A549 (cell line): ENCODE measurements around the gene MUC20. TPM values are rescaled to one million over a fixed set of nuclear protein-coding genes. Genes with fewer than 3 reads are reported as not detected.

Experiments used
- ATAC-seq, 2 experiments: fragments of 200-7000 bp in 1 of 2; fragments of >200 bp in 1 of 2; cut with Nextera tagmentation in 1 of 2; cut with Tn5 transposase in 1 of 2; 3 replicates each; pipeline versions ENCODE4 v1.8.0 to v1.9.1; 2018 to 2020; ENCODE audit warnings: mild to moderate bottlenecking in 1 of 2, moderate library complexity in 1 of 2
- CTCF ChIA-PET: fragments of 300-600 bp; sonication (Branson Sonifier 250); formaldehyde crosslinking; extraction: SDS; loops from one replicate; lab custom pipeline; 2021; ENCODE audit warnings: antibody characterized with exemption, inconsistent platforms; lab: Yijun Ruan, JAX
- POLR2A ChIA-PET: fragments of 350-600 bp; formaldehyde crosslinking; extraction: SDS; loops from one replicate; lab custom pipeline; 2021; ENCODE audit warnings: antibody characterized with exemption, inconsistent platforms; lab: Yijun Ruan, JAX
- DNase-seq, 2 experiments: peaks; one replicate each; pipeline versions ENCODE4 v3.0.0 to v3.0.0-alpha.2; 2011 to 2016; ENCODE audit warnings: low read depth in 1 of 2, low spot score in 1 of 2
- FAIRE-seq: peaks from 2 replicates; lab custom pipeline; 2011; peaks lifted over from hg19 to GRCh38; lab: Jason Lieb, UNC
- H3K27ac ChIP-seq, 2 experiments: fragments of >200 bp; sonication (Bioruptor Twin); formaldehyde crosslinking; 3 replicates each; pipeline ENCODE4 v1.5.1; 2016 to 2017
- H3K4me1 ChIP-seq: fragments of >200 bp; sonication (Bioruptor Twin); formaldehyde crosslinking; 3 replicates; pipeline ENCODE4 v1.6.1; 2016
- H3K4me2 ChIP-seq: fragments of >200 bp; sonication (Bioruptor Twin); formaldehyde crosslinking; 3 replicates; pipeline ENCODE4 v1.6.1; 2016
- H3K4me3 ChIP-seq: fragments of >200 bp; sonication (Bioruptor Twin); formaldehyde crosslinking; 3 replicates; pipeline ENCODE4 v1.5.1; 2016
- H3K9me3 ChIP-seq: fragments of >200 bp; sonication (Bioruptor Twin); formaldehyde crosslinking; 3 replicates; pipeline ENCODE4 v1.6.1; 2016
- ATOH8 ChIP-seq: fragments of 250-450 bp; sonication (Bioruptor Pico); IDR thresholded peaks from 2 replicates; pipeline ENCODE4 v1.5.0; 2020; ENCODE audit warnings: low read depth, mild to moderate bottlenecking, moderate library complexity
- CBX8 ChIP-seq: fragments of 200-600 bp; sonication (generic); IDR thresholded peaks from 2 replicates; pipeline ENCODE4 v1.6.1; 2016
- CEBPB ChIP-seq, 2 experiments: fragments of >200 bp in 1 of 2; sonication (Bioruptor Twin) in 1 of 2; formaldehyde crosslinking in 1 of 2; IDR thresholded peaks; 2 replicates each; pipeline ENCODE4 v1.6.1; 2012 to 2016
- E2F6 ChIP-seq: IDR thresholded peaks from 2 replicates; pipeline ENCODE4 v1.6.1; 2012; ENCODE audit warnings: low read depth, borderline replicate concordance
- ELK1 ChIP-seq: fragments of 150-350 bp; IDR thresholded peaks from 2 replicates; pipeline ENCODE4 v1.6.1; 2014; ENCODE audit warnings: low read depth, mild to moderate bottlenecking, low read length
- EP300 ChIP-seq, 2 experiments: fragments of >200 bp; sonication (Bioruptor Twin); formaldehyde crosslinking; IDR thresholded peaks; 2 replicates in 1 of 2; 3 replicates in 1 of 2; pipeline ENCODE4 v1.6.1; 2016 to 2017
- FOXS1 ChIP-seq: fragments of 250-450 bp; sonication (Bioruptor Pico); IDR thresholded peaks from 2 replicates; pipeline ENCODE4 v1.5.0; 2020; ENCODE audit warnings: mild to moderate bottlenecking, moderate library complexity
- HDAC2 ChIP-seq: fragments of 200-600 bp; sonication (generic); IDR thresholded peaks from 2 replicates; pipeline ENCODE4 v1.6.1; 2016
- HMGXB4 ChIP-seq: fragments of 250-450 bp; sonication (Bioruptor Pico); IDR thresholded peaks from 2 replicates; pipeline ENCODE4 v1.5.0; 2021; ENCODE audit warnings: mild to moderate bottlenecking, moderate library complexity, borderline replicate concordance
- HOXA7 ChIP-seq: fragments of 250-450 bp; sonication (Bioruptor Pico); IDR thresholded peaks from 2 replicates; pipeline ENCODE4 v1.5.0; 2020; ENCODE audit warnings: mild to moderate bottlenecking, moderate library complexity
- HOXB5 ChIP-seq: fragments of 250-450 bp; sonication (Bioruptor Pico); IDR thresholded peaks from 2 replicates; pipeline ENCODE4 v1.5.0; 2020; ENCODE audit warnings: mild to moderate bottlenecking, moderate library complexity
- JUN ChIP-seq, 2 experiments: fragments of >200 bp; sonication (Bioruptor Twin); formaldehyde crosslinking; IDR thresholded peaks; 2 replicates in 1 of 2; 3 replicates in 1 of 2; pipeline ENCODE4 v1.6.1; 2016 to 2017
- JUNB ChIP-seq: fragments of >200 bp; sonication (Bioruptor Twin); formaldehyde crosslinking; IDR thresholded peaks from 2 replicates; pipeline ENCODE4 v1.6.1; 2016
- KDM1A ChIP-seq: fragments of 200-600 bp; sonication (generic); IDR thresholded peaks from 2 replicates; pipeline ENCODE4 v1.6.1; 2016; ENCODE audit warnings: low read depth, mild to moderate bottlenecking
- MAFK ChIP-seq: fragments of 450-650 bp; IDR thresholded peaks from 2 replicates; pipeline ENCODE4 v1.6.1; 2014; ENCODE audit not compliant: partially characterized antibody
- NFE2L2 ChIP-seq: fragments of 150-350 bp; conservative IDR thresholded peaks from 2 replicates; pipeline ENCODE4 v1.6.1; 2014; ENCODE audit warnings: low read length
- NPAS2 ChIP-seq: fragments of 250-450 bp; sonication (Bioruptor Pico); IDR thresholded peaks from 2 replicates; pipeline ENCODE4 v1.8.0; 2022; ENCODE audit warnings: mild to moderate bottlenecking, moderate library complexity, borderline replicate concordance
- PBX3 ChIP-seq: IDR thresholded peaks from 2 replicates; pipeline ENCODE4 v1.6.1; 2012
- PHF8 ChIP-seq: fragments of 200-600 bp; sonication (generic); IDR thresholded peaks from 2 replicates; pipeline ENCODE4 v1.6.1; 2016; ENCODE audit warnings: low read depth, mild to moderate bottlenecking, antibody characterized with exemption, moderate library complexity, borderline replicate concordance
- POLR2A ChIP-seq: IDR thresholded peaks from 2 replicates; pipeline ENCODE4 v1.6.1; 2012; ENCODE audit warnings: mild to moderate bottlenecking, low read length
- REST ChIP-seq: fragments of 200-600 bp; sonication (generic); IDR thresholded peaks from 2 replicates; pipeline ENCODE4 v1.6.1; 2016; ENCODE audit warnings: antibody characterized with exemption, mild to moderate bottlenecking, moderate library complexity
- SMC3 ChIP-seq: fragments of >200 bp; sonication (Bioruptor Twin); formaldehyde crosslinking; IDR thresholded peaks from 3 replicates; pipeline ENCODE4 v1.6.1; 2018; ENCODE audit warnings: inconsistent platforms
- ZC3H11A ChIP-seq: fragments of 450-650 bp; IDR thresholded peaks from 2 replicates; pipeline ENCODE4 v1.6.1; 2014; ENCODE audit warnings: antibody characterized with exemption, mild to moderate bottlenecking
- WGBS: methylation state at CpG from one replicate; pipeline ENCODE4 v1.1.6; 2017; ENCODE audit errors: missing lambda C conversion rate; 5-methylcytosine and 5-hydroxymethylcytosine counted together
- polyA plus RNA-seq, 4 experiments: library from polyadenylated mRNA; depleted of rRNA in 3 of 4; stranded (reverse); fragments of >200 nt; fragmentation: RNase III in 1 of 4; extraction: RNeasy Plus Mini Kit Qiagen cat#74134 plus additional on column Dnase treatment in 1 of 4; gene quantifications; 2 replicates in 3 of 4; 3 replicates in 1 of 4; pipeline ENCODE4 v1.2.3, GENCODE V29; 2011 to 2017

MUC20 gene
- polyA plus RNA-seq, 2 of the 4 experiments (the other 2 are of a cell fraction) = 0.44 to 0.87 TPM

- no peaks in the 10 kb centered on the region for H3K4me1 ChIP-seq
- FAIRE-seq = no peak
- H3K9me3 ChIP-seq = no peaks in the 10 kb centered on the region
- H3K4me3 ChIP-seq = no peak overlapping the region
- TF ChIP-seq REST = no peak
- no peak for TF ChIP-seq SMC3
- TF ChIP-seq NFE2L2 = no peak
- no peak for TF ChIP-seq HOXB5 (CRISPR knock-in tag)
- no peak for TF ChIP-seq MAFK
- TF ChIP-seq JUNB = no peak
- TF ChIP-seq PBX3 = no peak
- TF ChIP-seq ELK1 = no peak
- no peak for TF ChIP-seq ZC3H11A
- TF ChIP-seq CBX8 = no peak
- no peak for TF ChIP-seq CEBPB (IDR thresholded peaks at IDR 0.05)
- TF ChIP-seq ATOH8 (CRISPR knock-in tag) = no peak
- TF ChIP-seq HMGXB4 = no peak
- POLR2A ChIA-PET = interaction anchor here (0.6 kb wide), 1 partner anchor 599 kb away, joined by 3 read pairs; no protein-coding TSS in a partner anchor
- no peak overlapping the region for H3K27ac ChIP-seq
- DNase-seq = no peak
- CTCF ChIA-PET = interaction anchor here (0.7 to 1.8 kb wide), 6 partner anchors 10 to 146 kb away, joined by 3 to 7 read pairs (median 4); partner anchors contain the start of gene MUC20
- H3K4me2 ChIP-seq = no peak overlapping the region
- peak; percentile 19 to 25; a peak in 5 of 6 replicates for ATAC-seq
- WGBS = 76% methylated on average over 9 of the region's 9 CpGs
Measured at GRCh38 chr3:195704433-195704999, 16.3 kb upstream of the MUC20 start.

GRCh38 chr3:195705081-195705991 is 15.4 kb upstream of the MUC20 start:
- no peaks in the 10 kb centered on the region for H3K4me1 ChIP-seq
- no peak overlapping the region for H3K4me2 ChIP-seq
- ATAC-seq (peak; percentile 28 to 35; a peak in 4 of 6 replicates), FAIRE-seq (no peak), DNase-seq (no peak)
- WGBS = 87% methylated on average over 9 of the region's 9 CpGs
- no peak overlapping the region for H3K27ac ChIP-seq
- no peaks in the 10 kb centered on the region for H3K9me3 ChIP-seq
- CTCF ChIA-PET = interaction anchor here (1.3 to 1.8 kb wide), 5 partner anchors 9 to 145 kb away, joined by 3 to 7 read pairs (median 4); partner anchors contain the start of gene MUC20
- no peak overlapping the region for H3K4me3 ChIP-seq
- POLR2A ChIA-PET = no interaction called here
- TF ChIP-seq FOXS1 (CRISPR knock-in tag) = no peak
- TF ChIP-seq JUN (IDR thresholded peaks at IDR 0.05) = no peak; a peak in 1 of 5 replicates
- TF ChIP-seq E2F6 = no peak
- TF ChIP-seq PHF8 = no peak
- TF ChIP-seq HOXA7 = no peak
- TF ChIP-seq POLR2A = no peak
- TF ChIP-seq MAFK = no peak
- no peak for TF ChIP-seq HDAC2
- TF ChIP-seq NPAS2 (CRISPR knock-in tag) = no peak
- no peak for TF ChIP-seq KDM1A
- TF ChIP-seq EP300 (IDR thresholded peaks at IDR 0.05) = no peak
